Measurements from ENCODE around the gene ACTR3.

Gene ACTR3

GRCh38 chr2:114006460-114006859, 116.6 kb downstream of the ACTR3 start:
- no peak for DNase-seq

DNA sequence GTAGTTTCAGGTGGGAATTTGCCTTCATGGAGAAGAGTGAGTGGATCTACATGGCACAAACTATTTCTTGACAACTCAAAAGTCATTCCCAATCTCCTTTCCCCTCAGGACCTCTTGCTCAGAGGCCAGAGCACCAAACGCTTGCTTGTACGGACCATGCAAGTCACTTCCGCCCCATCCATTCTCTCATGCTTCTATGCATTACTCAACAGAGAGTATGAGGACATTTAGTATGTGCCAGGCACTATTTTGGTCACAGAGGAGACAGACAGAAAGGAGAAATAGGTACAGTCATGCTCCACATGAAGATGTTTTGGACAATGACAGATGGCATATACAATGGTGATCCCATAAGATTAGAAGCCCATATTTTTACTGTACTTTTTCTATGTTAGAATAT, 117.5 kb downstream of the ACTR3 start:
- DNase-seq, result no peak

DNA sequence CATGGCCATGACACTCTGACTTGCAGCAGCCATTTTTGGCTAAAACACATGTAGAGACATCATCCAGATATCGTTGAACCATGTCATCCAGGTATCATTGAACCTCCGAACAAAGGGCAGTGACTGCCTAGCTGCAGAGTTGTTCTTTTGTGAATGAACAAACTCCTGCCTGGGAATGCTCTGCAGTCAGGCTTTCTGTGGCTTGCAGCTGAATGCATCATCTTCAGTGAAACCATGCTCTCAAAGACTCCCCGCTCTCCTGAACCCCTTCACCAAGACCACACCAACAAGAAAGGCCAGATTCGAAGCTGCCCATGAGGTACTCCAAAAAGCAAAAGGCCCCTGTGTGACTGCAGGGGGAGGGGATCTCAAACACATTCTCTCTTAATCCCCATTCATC, 118.8 kb downstream of the ACTR3 start:
- no peak for DNase-seq

- DNase-seq, result no peak
Measured at GRCh38 chr2:114009205-114009944, 119.5 kb downstream of the ACTR3 start.

DNA sequence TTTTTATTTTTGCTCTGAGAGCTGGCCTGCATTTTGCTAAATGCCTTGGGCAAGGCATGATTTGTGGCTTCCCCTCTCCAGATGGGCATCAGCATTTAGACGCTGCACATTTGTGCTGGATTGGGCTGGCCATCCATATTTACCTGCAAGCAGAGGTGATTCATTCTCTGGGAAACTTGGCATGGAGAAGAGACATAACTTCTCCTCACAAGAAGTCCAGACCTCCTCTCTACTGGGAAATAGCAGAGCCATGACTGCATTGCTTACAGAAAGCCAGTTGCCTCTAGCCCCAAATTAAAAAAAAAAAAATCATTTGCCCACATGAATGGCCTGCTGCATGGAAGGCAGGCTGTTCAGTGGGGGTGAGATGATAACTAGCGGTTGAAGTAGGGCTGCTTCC, 120.1 kb downstream of the ACTR3 start:
- no peak for DNase-seq

DNA sequence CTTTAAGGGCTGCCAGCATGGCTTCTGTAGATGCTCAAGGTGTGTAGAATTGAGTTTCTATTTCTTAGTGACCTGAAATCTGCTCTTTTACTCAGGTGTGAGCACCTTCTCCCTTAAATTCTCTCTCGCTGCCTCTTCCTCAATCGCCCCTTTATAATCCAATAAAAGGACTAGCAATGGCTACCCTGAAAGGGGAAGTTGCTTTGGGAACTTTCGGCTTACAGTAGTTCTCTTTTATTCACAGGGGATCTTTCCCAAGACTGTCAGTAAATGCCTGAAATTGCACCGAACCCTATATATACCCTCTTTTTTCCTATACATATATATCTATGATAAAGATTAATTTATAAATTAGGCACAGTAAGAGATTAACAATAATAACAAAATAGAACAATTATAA, 121.8 kb downstream of the ACTR3 start:
- no peak for DNase-seq

All from KG1 (cell line).